Tibial nerve (tissue), 4 donors: ENCODE data around the gene TPCN1.

Source experiments
- CTCF ChIP-seq, 5 experiments: fragments of 200-600 bp in 3 of 5; fragments of 450-650 bp in 2 of 5; sonication (generic) in 3 of 5; IDR thresholded peaks; one replicate each; pipeline ENCODE4 v1.5.1; 2016 to 2019; ENCODE audit warnings: antibody characterized with exemption in 5 of 5, mild to moderate bottlenecking in 3 of 5, moderate library complexity in 2 of 5
- EP300 ChIP-seq, 2 donors: sonication (generic); formaldehyde crosslinking; IDR thresholded peaks; one replicate each; pipeline ENCODE4 v1.6.1; 2017; ENCODE audit warnings: antibody characterized with exemption in 2 of 2, mild to moderate bottlenecking in 1 of 2
- POLR2A ChIP-seq, 2 donors: fragments of 450-650 bp; IDR thresholded peaks; one replicate each; pipeline ENCODE4 v1.6.1; 2017; ENCODE audit warnings: antibody characterized with exemption in 2 of 2, mild to moderate bottlenecking in 2 of 2, moderate library complexity in 2 of 2

GRCh38 chr12:113180333-113180732 is 40.9 kb upstream of the TPCN1 start:
- TF ChIP-seq CTCF (IDR thresholded peaks at IDR 0.05), result no peak
- TF ChIP-seq POLR2A (IDR thresholded peaks at IDR 0.05), result no peak
- no peak for TF ChIP-seq EP300 (IDR thresholded peaks at IDR 0.05)
